Measurements from ENCODE around the gene ORMDL2.

GRCh38 chr12:55771736-55772135 lies 46.1 kb upstream of the ORMDL2 start:
- TF ChIP-seq, protein P1, sequence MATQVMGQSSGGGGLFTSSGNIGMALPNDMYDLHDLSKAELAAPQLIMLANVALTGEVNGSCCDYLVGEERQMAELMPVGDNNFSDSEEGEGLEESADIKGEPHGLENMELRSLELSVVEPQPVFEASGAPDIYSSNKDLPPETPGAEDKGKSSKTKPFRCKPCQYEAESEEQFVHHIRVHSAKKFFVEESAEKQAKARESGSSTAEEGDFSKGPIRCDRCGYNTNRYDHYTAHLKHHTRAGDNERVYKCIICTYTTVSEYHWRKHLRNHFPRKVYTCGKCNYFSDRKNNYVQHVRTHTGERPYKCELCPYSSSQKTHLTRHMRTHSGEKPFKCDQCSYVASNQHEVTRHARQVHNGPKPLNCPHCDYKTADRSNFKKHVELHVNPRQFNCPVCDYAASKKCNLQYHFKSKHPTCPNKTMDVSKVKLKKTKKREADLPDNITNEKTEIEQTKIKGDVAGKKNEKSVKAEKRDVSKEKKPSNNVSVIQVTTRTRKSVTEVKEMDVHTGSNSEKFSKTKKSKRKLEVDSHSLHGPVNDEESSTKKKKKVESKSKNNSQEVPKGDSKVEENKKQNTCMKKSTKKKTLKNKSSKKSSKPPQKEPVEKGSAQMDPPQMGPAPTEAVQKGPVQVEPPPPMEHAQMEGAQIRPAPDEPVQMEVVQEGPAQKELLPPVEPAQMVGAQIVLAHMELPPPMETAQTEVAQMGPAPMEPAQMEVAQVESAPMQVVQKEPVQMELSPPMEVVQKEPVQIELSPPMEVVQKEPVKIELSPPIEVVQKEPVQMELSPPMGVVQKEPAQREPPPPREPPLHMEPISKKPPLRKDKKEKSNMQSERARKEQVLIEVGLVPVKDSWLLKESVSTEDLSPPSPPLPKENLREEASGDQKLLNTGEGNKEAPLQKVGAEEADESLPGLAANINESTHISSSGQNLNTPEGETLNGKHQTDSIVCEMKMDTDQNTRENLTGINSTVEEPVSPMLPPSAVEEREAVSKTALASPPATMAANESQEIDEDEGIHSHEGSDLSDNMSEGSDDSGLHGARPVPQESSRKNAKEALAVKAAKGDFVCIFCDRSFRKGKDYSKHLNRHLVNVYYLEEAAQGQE (IDR thresholded peaks at IDR 0.05; ENCODE audit: unreplicated experiment), result no peak
- TF ChIP-seq EZH2 (IDR thresholded peaks at IDR 0.05; ENCODE audit: low read depth, unreplicated experiment) (no peak), CTCF (conservative IDR thresholded peaks at IDR 0.05; ENCODE audit: low read depth in 2 of 2) (no peak), EZH2phosphoT487 (IDR thresholded peaks at IDR 0.05; ENCODE audit: unreplicated experiment) (no peak), POLR2AphosphoS5 (IDR thresholded peaks at IDR 0.05; ENCODE audit: low read depth) (no peak), CREB1 (CRISPR knock-in tag; IDR thresholded peaks at IDR 0.05; ENCODE audit: low read depth) (no peak), ZNF462 (CRISPR knock-in tag; IDR thresholded peaks at IDR 0.05) (no peak), STAT1 (IDR thresholded peaks at IDR 0.05; ENCODE audit: unreplicated experiment) (no peak), JUNB (IDR thresholded peaks at IDR 0.05; ENCODE audit: unreplicated experiment) (no peak)
- TF ChIP-seq, protein P2, sequence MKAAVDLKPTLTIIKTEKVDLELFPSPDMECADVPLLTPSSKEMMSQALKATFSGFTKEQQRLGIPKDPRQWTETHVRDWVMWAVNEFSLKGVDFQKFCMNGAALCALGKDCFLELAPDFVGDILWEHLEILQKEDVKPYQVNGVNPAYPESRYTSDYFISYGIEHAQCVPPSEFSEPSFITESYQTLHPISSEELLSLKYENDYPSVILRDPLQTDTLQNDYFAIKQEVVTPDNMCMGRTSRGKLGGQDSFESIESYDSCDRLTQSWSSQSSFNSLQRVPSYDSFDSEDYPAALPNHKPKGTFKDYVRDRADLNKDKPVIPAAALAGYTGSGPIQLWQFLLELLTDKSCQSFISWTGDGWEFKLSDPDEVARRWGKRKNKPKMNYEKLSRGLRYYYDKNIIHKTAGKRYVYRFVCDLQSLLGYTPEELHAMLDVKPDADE (IDR thresholded peaks at IDR 0.05), result no peak
